Breast epithelium (tissue), 3 donors: ENCODE results near the gene TP53I11.
A peak's percentile ranks its signal among the peaks of the same experiment; 100 is the strongest.

Experiments used
- CTCF ChIP-seq, 3 donors: fragments of 450-650 bp; IDR thresholded peaks; one replicate each; pipeline ENCODE4 v1.5.1; 2016 to 2017; ENCODE audit warnings: antibody characterized with exemption in 3 of 3, mild to moderate bottlenecking in 3 of 3, moderate library complexity in 3 of 3
- POLR2A ChIP-seq: fragments of 450-650 bp; IDR thresholded peaks from one replicate; pipeline ENCODE4 v1.6.1; 2016; ENCODE audit warnings: antibody characterized with exemption, mild to moderate bottlenecking, moderate library complexity
- POLR2AphosphoS5 ChIP-seq, 3 donors: sonication (generic); formaldehyde crosslinking; IDR thresholded peaks; one replicate each; pipeline ENCODE4 v1.6.1; 2017; ENCODE audit warnings: antibody characterized with exemption in 3 of 3

GRCh38 chr11:44955015-44955738 lies 4.5 kb upstream of the TP53I11 start:
- peak in 1 of 3 donors; percentile 24 for TF ChIP-seq POLR2AphosphoS5 (IDR thresholded peaks at IDR 0.05)
- TF ChIP-seq CTCF (IDR thresholded peaks at IDR 0.05): no peak
- TF ChIP-seq POLR2A: no peak
